NCI-H187 treated with DMSO at 0.1 percent for 48 hours (cell line): Measurements from ENCODE around the gene BRWD1.
A peak's percentile ranks its signal among the peaks of the same experiment; 100 is the strongest.

Source experiments
- DNase-seq: peaks from one replicate; lab custom pipeline; 2025; lab: John Stamatoyannopoulos, UW

Gene BRWD1

GRCh38 chr21:39327727-39328126 is 14.3 kb upstream of the BRWD1 start:
- no peak for DNase-seq

GRCh38 chr21:39326607-39327307 is 13.3 kb upstream of the BRWD1 start:
- no peak for DNase-seq

- no peak for DNase-seq
Measured at GRCh38 chr21:39325458-39325857, 12.0 kb upstream of the BRWD1 start.

- DNase-seq: no peak
Measured at GRCh38 chr21:39321424-39321823, 8.0 kb upstream of the BRWD1 start.

GRCh38 chr21:39319814-39320332 is 6.4 kb upstream of the BRWD1 start:
- no peak for DNase-seq

GRCh38 chr21:39319251-39319756 is 5.9 kb upstream of the BRWD1 start:
- no peak for DNase-seq

- DNase-seq: no peak
Measured at GRCh38 chr21:39318091-39318959, 4.9 kb upstream of the BRWD1 start.

GRCh38 chr21:39317134-39318090 is 4.0 kb upstream of the BRWD1 start:
- DNase-seq: no peak

- DNase-seq: no peak
Measured at GRCh38 chr21:39316729-39317128, 3.3 kb upstream of the BRWD1 start.

GRCh38 chr21:39315603-39316445 is 2.4 kb upstream of the BRWD1 start:
- no peak for DNase-seq

GRCh38 chr21:39314143-39315027 is 953 bp upstream of the BRWD1 start:
- no peak for DNase-seq

GRCh38 chr21:39313042-39313570 is 326 bp downstream of the BRWD1 start:
- no peak for DNase-seq

- DNase-seq: peak; percentile 85
Measured at GRCh38 chr21:39312112-39313041, 1.1 kb downstream of the BRWD1 start.

- DNase-seq: no peak
Measured at GRCh38 chr21:39311164-39311563, 2.3 kb downstream of the BRWD1 start.

- no peak for DNase-seq
Measured at GRCh38 chr21:39307466-39307865, 6.0 kb downstream of the BRWD1 start.

GRCh38 chr21:39300587-39300986 is 12.8 kb downstream of the BRWD1 start:
- no peak for DNase-seq

- no peak for DNase-seq
Measured at GRCh38 chr21:39296891-39297290, 16.5 kb downstream of the BRWD1 start.

- DNase-seq: no peak
Measured at GRCh38 chr21:39288987-39289386, 24.4 kb downstream of the BRWD1 start.
